A549 (cell line): Measurements from ENCODE around the gene LYPD6. TPM values are rescaled to one million over a fixed set of nuclear protein-coding genes. Genes with fewer than 3 reads are reported as not detected.

Experiments
- ATAC-seq, 2 experiments: fragments of 200-7000 bp in 1 of 2; fragments of >200 bp in 1 of 2; cut with Nextera tagmentation in 1 of 2; cut with Tn5 transposase in 1 of 2; 3 replicates each; pipeline versions ENCODE4 v1.8.0 to v1.9.1; 2018 to 2020; ENCODE audit warnings: mild to moderate bottlenecking in 1 of 2, moderate library complexity in 1 of 2
- CTCF ChIA-PET: fragments of 300-600 bp; sonication (Branson Sonifier 250); formaldehyde crosslinking; extraction: SDS; loops from one replicate; lab custom pipeline; 2021; ENCODE audit warnings: antibody characterized with exemption, inconsistent platforms; lab: Yijun Ruan, JAX
- POLR2A ChIA-PET: fragments of 350-600 bp; formaldehyde crosslinking; extraction: SDS; loops from one replicate; lab custom pipeline; 2021; ENCODE audit warnings: antibody characterized with exemption, inconsistent platforms; lab: Yijun Ruan, JAX
- DNase-seq, 2 experiments: peaks; one replicate each; pipeline versions ENCODE4 v3.0.0 to v3.0.0-alpha.2; 2011 to 2016; ENCODE audit warnings: low read depth in 1 of 2, low spot score in 1 of 2
- FAIRE-seq: peaks from 2 replicates; lab custom pipeline; 2011; peaks lifted over from hg19 to GRCh38; lab: Jason Lieb, UNC
- H3K27ac ChIP-seq, 2 experiments: fragments of >200 bp; sonication (Bioruptor Twin); formaldehyde crosslinking; 3 replicates each; pipeline ENCODE4 v1.5.1; 2016 to 2017
- H3K4me1 ChIP-seq: fragments of >200 bp; sonication (Bioruptor Twin); formaldehyde crosslinking; 3 replicates; pipeline ENCODE4 v1.6.1; 2016
- H3K4me2 ChIP-seq: fragments of >200 bp; sonication (Bioruptor Twin); formaldehyde crosslinking; 3 replicates; pipeline ENCODE4 v1.6.1; 2016
- H3K4me3 ChIP-seq: fragments of >200 bp; sonication (Bioruptor Twin); formaldehyde crosslinking; 3 replicates; pipeline ENCODE4 v1.5.1; 2016
- H3K9me3 ChIP-seq: fragments of >200 bp; sonication (Bioruptor Twin); formaldehyde crosslinking; 3 replicates; pipeline ENCODE4 v1.6.1; 2016
- BCL3 ChIP-seq: fragments of >200 bp; sonication (Bioruptor Twin); formaldehyde crosslinking; IDR thresholded peaks from 3 replicates; pipeline ENCODE4 v1.6.1; 2016
- BHLHE40 ChIP-seq: IDR thresholded peaks from 2 replicates; pipeline ENCODE4 v1.6.1; 2012; ENCODE audit warnings: low read depth, low read length, inconsistent platforms
- CHD4 ChIP-seq: fragments of 200-600 bp; sonication (generic); IDR thresholded peaks from 2 replicates; pipeline ENCODE4 v1.6.1; 2016; ENCODE audit warnings: antibody characterized with exemption, mild to moderate bottlenecking, borderline replicate concordance
- EHF ChIP-seq: fragments of 250-450 bp; sonication (Bioruptor Pico); IDR thresholded peaks from 2 replicates; pipeline ENCODE4 v1.5.0; 2020; ENCODE audit warnings: mild to moderate bottlenecking
- FOSB ChIP-seq: fragments of 250-450 bp; sonication (Bioruptor Pico); IDR thresholded peaks from 2 replicates; pipeline ENCODE4 v1.5.0; 2020; ENCODE audit warnings: mild to moderate bottlenecking, moderate library complexity
- GATA3 ChIP-seq: IDR thresholded peaks from 2 replicates; pipeline ENCODE4 v1.6.1; 2012; ENCODE audit warnings: borderline replicate concordance
- HDAC2 ChIP-seq: fragments of 200-600 bp; sonication (generic); IDR thresholded peaks from 2 replicates; pipeline ENCODE4 v1.6.1; 2016
- JUN ChIP-seq, 2 experiments: fragments of >200 bp; sonication (Bioruptor Twin); formaldehyde crosslinking; IDR thresholded peaks; 2 replicates in 1 of 2; 3 replicates in 1 of 2; pipeline ENCODE4 v1.6.1; 2016 to 2017
- KDM1A ChIP-seq: fragments of 200-600 bp; sonication (generic); IDR thresholded peaks from 2 replicates; pipeline ENCODE4 v1.6.1; 2016; ENCODE audit warnings: low read depth, mild to moderate bottlenecking
- MAZ ChIP-seq: fragments of 150-350 bp; IDR thresholded peaks from 2 replicates; pipeline ENCODE4 v1.6.1; 2014; ENCODE audit warnings: antibody characterized with exemption, low read depth, low read length, borderline replicate concordance
- MYC ChIP-seq: IDR thresholded peaks from 2 replicates; pipeline ENCODE4 v1.6.1; 2012; ENCODE audit warnings: mild to moderate bottlenecking, inconsistent platforms, low read length, improper control_type of control experiment, borderline replicate concordance
- PHF8 ChIP-seq: fragments of 200-600 bp; sonication (generic); IDR thresholded peaks from 2 replicates; pipeline ENCODE4 v1.6.1; 2016; ENCODE audit warnings: low read depth, mild to moderate bottlenecking, antibody characterized with exemption, moderate library complexity, borderline replicate concordance
- RFX5 ChIP-seq: fragments of 450-650 bp; IDR thresholded peaks from 2 replicates; pipeline ENCODE4 v1.7.1; 2014; ENCODE audit warnings: antibody characterized with exemption, mild to moderate bottlenecking, moderate library complexity
- SMC3 ChIP-seq: fragments of >200 bp; sonication (Bioruptor Twin); formaldehyde crosslinking; IDR thresholded peaks from 3 replicates; pipeline ENCODE4 v1.6.1; 2018; ENCODE audit warnings: inconsistent platforms
- SREBF2 ChIP-seq: fragments of 450-650 bp; IDR thresholded peaks from 2 replicates; pipeline ENCODE4 v1.6.1; 2014; ENCODE audit warnings: mild to moderate bottlenecking, moderate library complexity
- USF2 ChIP-seq: fragments of 450-650 bp; IDR thresholded peaks from 2 replicates; pipeline ENCODE4 v1.6.1; 2014; ENCODE audit warnings: antibody characterized with exemption
- ZNF302 ChIP-seq: fragments of 250-450 bp; sonication (Bioruptor Pico); IDR thresholded peaks from 2 replicates; pipeline ENCODE4 v1.9.0; 2021; ENCODE audit warnings: inconsistent platforms, mild to moderate bottlenecking, moderate library complexity
- ZSCAN20 ChIP-seq: fragments of 250-450 bp; sonication (Bioruptor Pico); IDR thresholded peaks from 2 replicates; pipeline ENCODE4 v1.8.0; 2022; ENCODE audit warnings: mild to moderate bottlenecking, moderate library complexity
- WGBS: methylation state at CpG from one replicate; pipeline ENCODE4 v1.1.6; 2017; ENCODE audit errors: missing lambda C conversion rate; 5-methylcytosine and 5-hydroxymethylcytosine counted together
- polyA plus RNA-seq, 4 experiments: library from polyadenylated mRNA; depleted of rRNA in 3 of 4; stranded (reverse); fragments of >200 nt; fragmentation: RNase III in 1 of 4; extraction: RNeasy Plus Mini Kit Qiagen cat#74134 plus additional on column Dnase treatment in 1 of 4; gene quantifications; 2 replicates in 3 of 4; 3 replicates in 1 of 4; pipeline ENCODE4 v1.2.3, GENCODE V29; 2011 to 2017
- TF ChIP-seq, protein P1 (sequence below): fragments of >200 bp; sonication (Bioruptor Twin); formaldehyde crosslinking; IDR thresholded peaks from 3 replicates; pipeline ENCODE4 v1.5.1; 2016
- TF ChIP-seq, protein P2 (sequence below): fragments of 150-350 bp; IDR thresholded peaks from 2 replicates; pipeline ENCODE4 v1.6.1; 2014; ENCODE audit warnings: low read depth, mild to moderate bottlenecking, low read length

The LYPD6 gene
- polyA plus RNA-seq, 2 of the 4 experiments (the other 2 are of a cell fraction), result 0.08 to 0.09 TPM

DNA sequence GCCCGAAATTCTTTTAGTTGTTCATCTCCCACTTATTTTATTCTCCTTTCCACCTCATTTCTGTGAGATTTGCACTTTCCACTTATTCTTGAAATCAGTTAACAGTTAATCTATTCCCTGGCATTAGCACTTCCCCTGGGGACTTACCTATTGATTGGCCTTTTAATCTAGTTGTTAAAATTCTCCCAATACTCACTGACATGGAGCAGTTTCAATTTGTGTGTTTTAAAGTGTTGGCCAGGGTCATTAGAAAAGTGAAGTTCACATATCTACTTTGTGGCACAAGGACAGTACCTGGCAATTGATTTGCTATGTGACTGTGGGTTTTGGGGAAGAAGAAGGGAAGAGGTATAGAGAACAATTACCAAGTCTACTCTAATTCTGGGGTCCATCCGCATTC, 83.1 kb downstream of the LYPD6 start:
- POLR2A ChIA-PET, result no interaction called here
- 42% methylated on average over 2 of the region's 2 CpGs for WGBS
- CTCF ChIA-PET, result no interaction called here
- no peak for DNase-seq
- no peak overlapping the region for H3K4me3 ChIP-seq
- TF ChIP-seq GATA3 (no peak), PHF8 (no peak), CHD4 (no peak), ZSCAN20 (no peak), BHLHE40 (no peak), MAZ (no peak), ZNF302 (CRISPR knock-in tag) (no peak), MYC (no peak), SREBF2 (no peak)
- TF ChIP-seq, protein P1, sequence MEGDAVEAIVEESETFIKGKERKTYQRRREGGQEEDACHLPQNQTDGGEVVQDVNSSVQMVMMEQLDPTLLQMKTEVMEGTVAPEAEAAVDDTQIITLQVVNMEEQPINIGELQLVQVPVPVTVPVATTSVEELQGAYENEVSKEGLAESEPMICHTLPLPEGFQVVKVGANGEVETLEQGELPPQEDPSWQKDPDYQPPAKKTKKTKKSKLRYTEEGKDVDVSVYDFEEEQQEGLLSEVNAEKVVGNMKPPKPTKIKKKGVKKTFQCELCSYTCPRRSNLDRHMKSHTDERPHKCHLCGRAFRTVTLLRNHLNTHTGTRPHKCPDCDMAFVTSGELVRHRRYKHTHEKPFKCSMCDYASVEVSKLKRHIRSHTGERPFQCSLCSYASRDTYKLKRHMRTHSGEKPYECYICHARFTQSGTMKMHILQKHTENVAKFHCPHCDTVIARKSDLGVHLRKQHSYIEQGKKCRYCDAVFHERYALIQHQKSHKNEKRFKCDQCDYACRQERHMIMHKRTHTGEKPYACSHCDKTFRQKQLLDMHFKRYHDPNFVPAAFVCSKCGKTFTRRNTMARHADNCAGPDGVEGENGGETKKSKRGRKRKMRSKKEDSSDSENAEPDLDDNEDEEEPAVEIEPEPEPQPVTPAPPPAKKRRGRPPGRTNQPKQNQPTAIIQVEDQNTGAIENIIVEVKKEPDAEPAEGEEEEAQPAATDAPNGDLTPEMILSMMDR, result no peak
- TF ChIP-seq, protein P2, sequence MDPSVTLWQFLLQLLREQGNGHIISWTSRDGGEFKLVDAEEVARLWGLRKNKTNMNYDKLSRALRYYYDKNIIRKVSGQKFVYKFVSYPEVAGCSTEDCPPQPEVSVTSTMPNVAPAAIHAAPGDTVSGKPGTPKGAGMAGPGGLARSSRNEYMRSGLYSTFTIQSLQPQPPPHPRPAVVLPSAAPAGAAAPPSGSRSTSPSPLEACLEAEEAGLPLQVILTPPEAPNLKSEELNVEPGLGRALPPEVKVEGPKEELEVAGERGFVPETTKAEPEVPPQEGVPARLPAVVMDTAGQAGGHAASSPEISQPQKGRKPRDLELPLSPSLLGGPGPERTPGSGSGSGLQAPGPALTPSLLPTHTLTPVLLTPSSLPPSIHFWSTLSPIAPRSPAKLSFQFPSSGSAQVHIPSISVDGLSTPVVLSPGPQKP, result no peak
- no peaks in the 10 kb centered on the region for H3K9me3 ChIP-seq
- H3K4me1 ChIP-seq, result no peaks in the 10 kb centered on the region
- no peak overlapping the region for H3K27ac ChIP-seq
- no peak for ATAC-seq
- no peak overlapping the region for H3K4me2 ChIP-seq
- FAIRE-seq, result no peak

GRCh38 chr2:149415086-149415485, 84.7 kb downstream of the LYPD6 start:
- WGBS, result 0% methylated on average over 1 of the region's 1 CpG
- POLR2A ChIA-PET, result no interaction called here
- no peak overlapping the region for H3K27ac ChIP-seq
- H3K4me3 ChIP-seq, result no peak overlapping the region
- no peak for ATAC-seq
- DNase-seq, result no peak
- no peaks in the 10 kb centered on the region for H3K4me1 ChIP-seq
- CTCF ChIA-PET, result no interaction called here
- no peaks in the 10 kb centered on the region for H3K9me3 ChIP-seq
- no peak overlapping the region for H3K4me2 ChIP-seq
- no peak for TF ChIP-seq KDM1A
- no peak for TF ChIP-seq HDAC2
- no peak for TF ChIP-seq EHF (CRISPR knock-in tag)
- no peak for TF ChIP-seq JUN (IDR thresholded peaks at IDR 0.05)
- TF ChIP-seq ZSCAN20, result no peak
- TF ChIP-seq RFX5, result no peak
- TF ChIP-seq BHLHE40, result no peak
- TF ChIP-seq BCL3, result no peak
- TF ChIP-seq FOSB, result no peak
- TF ChIP-seq USF2, result no peak
- TF ChIP-seq, protein P2, result no peak
- TF ChIP-seq SMC3, result no peak
- no peak for FAIRE-seq
